ENCODE results near the gene CLEC3A.
"Not testable (repeated sequence)": the region's sequence is repeated elsewhere in the genome, so short reads cannot be mapped to it uniquely, and the experiment has no call there.

Gene CLEC3A

GRCh38 chr16:78028018-78028417 lies 5.7 kb downstream of the CLEC3A start:
- DNase-seq (ENCODE audit: low read depth in 2 of 2) = no peak

GRCh38 chr16:78034530-78034929 lies 12.2 kb downstream of the CLEC3A start:
- DNase-seq (ENCODE audit: low read depth in 2 of 2) = no peak

- no peak for DNase-seq (ENCODE audit: low read depth in 2 of 2)
Observed at GRCh38 chr16:78035012-78035411, 12.7 kb downstream of the CLEC3A start.

GRCh38 chr16:78040396-78040795 lies 18.0 kb downstream of the CLEC3A start:
- DNase-seq (ENCODE audit: low read depth in 2 of 2) = no peak

GRCh38 chr16:78045865-78046581 lies 23.7 kb downstream of the CLEC3A start:
- peak; percentile 6 to 9 for DNase-seq (ENCODE audit: low read depth in 2 of 2)

GRCh38 chr16:78048319-78048718 lies 26.0 kb downstream of the CLEC3A start:
- DNase-seq (ENCODE audit: low read depth in 2 of 2) = no peak

GRCh38 chr16:78050734-78051400 lies 28.5 kb downstream of the CLEC3A start:
- DNase-seq (ENCODE audit: low read depth in 2 of 2) = no peak

- DNase-seq (ENCODE audit: low read depth in 2 of 2) = no peak
Observed at GRCh38 chr16:78057803-78058564, 35.6 kb downstream of the CLEC3A start.

GRCh38 chr16:78059806-78060205 lies 37.5 kb downstream of the CLEC3A start:
- not testable (repeated sequence) for DNase-seq (ENCODE audit: low read depth in 2 of 2)

GRCh38 chr16:78060295-78060694 lies 37.9 kb downstream of the CLEC3A start:
- DNase-seq (ENCODE audit: low read depth in 2 of 2) = no peak

- no peak for DNase-seq (ENCODE audit: low read depth in 2 of 2)
Observed at GRCh38 chr16:78060809-78061208, 38.5 kb downstream of the CLEC3A start.

- no peak for DNase-seq (ENCODE audit: low read depth in 2 of 2)
Observed at GRCh38 chr16:78065319-78065718, 43.0 kb downstream of the CLEC3A start.

GRCh38 chr16:78069913-78070312 lies 47.6 kb downstream of the CLEC3A start:
- DNase-seq (ENCODE audit: low read depth in 2 of 2) = no peak

- no peak for DNase-seq (ENCODE audit: low read depth in 2 of 2)
Observed at GRCh38 chr16:78072275-78072674, 49.9 kb downstream of the CLEC3A start.

GRCh38 chr16:78075800-78076199 lies 53.5 kb downstream of the CLEC3A start:
- DNase-seq (ENCODE audit: low read depth in 2 of 2) = no peak

GRCh38 chr16:78081341-78081740 lies 59.0 kb downstream of the CLEC3A start:
- no peak for DNase-seq (ENCODE audit: low read depth in 2 of 2)
